Chondrocyte (in vitro differentiated cells): ENCODE measurements around the gene SYT7. TPM values are rescaled to one million over a fixed set of nuclear protein-coding genes. Genes with fewer than 3 reads are reported as not detected.
A peak's percentile ranks its signal among the peaks of the same experiment; 100 is the strongest.

Experiments used
- DNase-seq: peaks from one replicate; pipeline ENCODE4 v3.0.0; 2021; ENCODE audit warnings: mixed read lengths, low spot score
- H3K27ac Mint-ChIP-seq: one replicate; pipeline ENCODE4 v1.8.0; 2021; ENCODE audit warnings: mild to moderate bottlenecking, moderate library complexity, mixed read lengths; ENCODE audit not compliant: unreplicated experiment
- H3K27me3 Mint-ChIP-seq: 2 replicates; pipeline ENCODE4 v1.8.0; 2021; ENCODE audit warnings: low read depth, mixed read lengths
- H3K36me3 Mint-ChIP-seq: 2 replicates; pipeline ENCODE4 v1.8.0; 2021; ENCODE audit warnings: low read depth, mixed read lengths
- H3K4me1 Mint-ChIP-seq: 2 replicates; pipeline ENCODE4 v1.8.0; 2021; ENCODE audit warnings: low read depth, mild to moderate bottlenecking, mixed read lengths
- H3K4me3 Mint-ChIP-seq: one replicate; pipeline ENCODE4 v1.8.0; 2021; ENCODE audit warnings: mild to moderate bottlenecking, moderate library complexity, mixed read lengths; ENCODE audit not compliant: unreplicated experiment
- H3K9me3 Mint-ChIP-seq: 2 replicates; pipeline ENCODE4 v1.8.0; 2021; ENCODE audit warnings: low read depth, mixed read lengths
- total RNA-seq: library from RNA; stranded (reverse); gene quantifications from 3 replicates; pipeline ENCODE4 v1.2.1, GENCODE V29; 2021
- TF ChIP-seq, protein P1 (sequence below): fragments of 200-600 bp; sonication (generic); IDR thresholded peaks from 2 replicates; pipeline ENCODE4 v1.5.0; 2021; ENCODE audit warnings: antibody characterized with exemption, mild to moderate bottlenecking, moderate library complexity

SYT7 gene
- total RNA-seq, 1 donor from 2014 or later, result 1.5 TPM

DNA sequence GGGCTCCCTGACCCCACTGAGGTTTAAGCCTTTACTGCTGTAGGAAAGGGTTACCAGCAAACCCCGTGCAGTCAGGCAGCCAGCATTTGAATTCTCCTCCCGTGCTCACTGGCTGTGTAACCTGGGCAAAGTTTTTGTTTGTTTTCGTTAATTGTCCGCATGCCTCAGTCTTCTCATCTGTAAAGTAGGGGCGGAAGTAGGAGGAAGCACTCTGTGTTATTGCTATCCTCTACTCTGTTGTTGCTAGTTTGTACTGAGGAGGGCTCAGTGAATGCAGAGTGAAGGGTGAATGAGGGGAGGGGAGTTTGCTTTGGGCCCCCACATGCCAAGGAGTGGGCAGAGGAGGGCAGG, 14.0 kb upstream of the SYT7 start:
- TF ChIP-seq, protein P1, sequence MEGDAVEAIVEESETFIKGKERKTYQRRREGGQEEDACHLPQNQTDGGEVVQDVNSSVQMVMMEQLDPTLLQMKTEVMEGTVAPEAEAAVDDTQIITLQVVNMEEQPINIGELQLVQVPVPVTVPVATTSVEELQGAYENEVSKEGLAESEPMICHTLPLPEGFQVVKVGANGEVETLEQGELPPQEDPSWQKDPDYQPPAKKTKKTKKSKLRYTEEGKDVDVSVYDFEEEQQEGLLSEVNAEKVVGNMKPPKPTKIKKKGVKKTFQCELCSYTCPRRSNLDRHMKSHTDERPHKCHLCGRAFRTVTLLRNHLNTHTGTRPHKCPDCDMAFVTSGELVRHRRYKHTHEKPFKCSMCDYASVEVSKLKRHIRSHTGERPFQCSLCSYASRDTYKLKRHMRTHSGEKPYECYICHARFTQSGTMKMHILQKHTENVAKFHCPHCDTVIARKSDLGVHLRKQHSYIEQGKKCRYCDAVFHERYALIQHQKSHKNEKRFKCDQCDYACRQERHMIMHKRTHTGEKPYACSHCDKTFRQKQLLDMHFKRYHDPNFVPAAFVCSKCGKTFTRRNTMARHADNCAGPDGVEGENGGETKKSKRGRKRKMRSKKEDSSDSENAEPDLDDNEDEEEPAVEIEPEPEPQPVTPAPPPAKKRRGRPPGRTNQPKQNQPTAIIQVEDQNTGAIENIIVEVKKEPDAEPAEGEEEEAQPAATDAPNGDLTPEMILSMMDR, result no peak
- Mint-ChIP-seq H3K9me3 (no peaks in the 10 kb centered on the region), H3K4me1 (peaks cover 17% of the 10 kb centered on the region), H3K27ac (no peak overlapping the region), H3K27me3 (peaks cover 35% of the 10 kb centered on the region), H3K36me3 (no peaks in the 10 kb centered on the region), H3K4me3 (no peak overlapping the region)
- no peak for DNase-seq

DNA sequence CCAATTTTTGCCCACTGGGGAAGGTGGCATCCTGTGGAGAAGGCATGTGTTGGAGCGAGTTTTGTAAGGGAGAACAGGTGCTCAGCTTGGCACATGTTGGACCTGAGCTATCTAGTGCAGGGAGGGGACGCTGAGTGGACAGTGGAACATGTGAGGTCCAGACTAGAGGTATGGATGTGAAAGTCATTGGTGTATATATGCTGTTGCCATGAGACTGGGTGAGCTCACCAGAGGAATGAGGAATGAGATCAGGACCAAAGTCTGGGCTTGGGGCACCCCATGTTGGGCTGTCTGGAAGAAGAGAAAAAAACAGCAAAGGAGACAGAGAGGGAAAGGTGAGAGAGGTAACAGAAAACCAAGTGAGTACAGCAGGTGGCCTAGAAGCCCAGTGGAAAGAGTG, 12.3 kb upstream of the SYT7 start:
- Mint-ChIP-seq H3K9me3 (no peaks in the 10 kb centered on the region), H3K27ac (no peak overlapping the region), H3K36me3 (no peaks in the 10 kb centered on the region), H3K4me3 (no peak overlapping the region), H3K27me3 (peaks cover 46% of the 10 kb centered on the region), H3K4me1 (peaks cover 9% of the 10 kb centered on the region)
- TF ChIP-seq, protein P1, result no peak
- DNase-seq, result no peak

DNA sequence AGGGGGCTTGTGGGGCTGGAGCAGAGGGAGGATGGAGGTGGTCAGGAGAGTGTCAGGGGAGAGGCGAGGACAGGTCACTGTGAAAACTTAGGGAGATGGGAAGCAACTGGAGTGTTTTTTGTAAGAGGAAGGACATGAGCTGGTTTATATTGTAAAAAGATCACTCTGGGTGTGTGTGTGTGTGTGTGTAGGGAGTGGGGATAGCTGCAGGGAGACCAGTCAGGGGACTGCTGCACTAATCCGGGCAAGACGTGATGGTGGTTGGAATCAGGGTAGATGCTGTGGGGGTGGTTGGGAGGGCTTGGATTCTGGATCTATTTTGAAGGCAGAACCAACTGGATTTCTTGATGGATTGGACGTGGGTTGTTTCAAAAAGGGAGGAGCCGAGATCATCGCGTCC, 11.3 kb upstream of the SYT7 start:
- H3K9me3 Mint-ChIP-seq, result no peaks in the 10 kb centered on the region
- H3K27me3 Mint-ChIP-seq, result peaks cover 46% of the 10 kb centered on the region
- peaks cover 9% of the 10 kb centered on the region for H3K4me1 Mint-ChIP-seq
- H3K36me3 Mint-ChIP-seq, result no peaks in the 10 kb centered on the region
- no peak for DNase-seq
- TF ChIP-seq, protein P1, result no peak
- no peak overlapping the region for H3K4me3 Mint-ChIP-seq
- no peak overlapping the region for H3K27ac Mint-ChIP-seq

DNA sequence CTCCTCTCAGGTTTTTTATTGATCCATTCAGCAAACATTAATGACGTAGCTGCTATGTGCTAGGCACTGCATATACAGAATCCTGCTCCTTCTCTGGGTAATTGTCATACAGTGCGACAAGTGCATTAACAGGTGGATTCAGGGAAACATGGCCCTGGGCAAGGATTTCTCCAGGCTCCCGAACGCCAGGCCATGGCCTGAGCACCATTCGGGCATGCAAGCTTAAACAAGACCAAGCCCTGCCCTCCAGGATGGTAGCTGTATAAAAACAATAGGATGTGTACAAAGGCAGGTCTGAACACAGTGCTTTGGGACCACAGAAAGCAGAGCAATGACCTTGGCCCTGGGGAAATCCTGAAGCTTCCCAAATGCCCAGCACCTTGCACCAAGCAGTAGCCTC, 9.1 kb upstream of the SYT7 start:
- H3K4me3 Mint-ChIP-seq, result no peak overlapping the region
- DNase-seq, result no peak
- H3K27me3 Mint-ChIP-seq, result peaks cover 50% of the 10 kb centered on the region
- TF ChIP-seq, protein P1, result no peak
- H3K4me1 Mint-ChIP-seq, result peaks cover 9% of the 10 kb centered on the region
- no peak overlapping the region for H3K27ac Mint-ChIP-seq
- H3K36me3 Mint-ChIP-seq, result no peaks in the 10 kb centered on the region
- no peaks in the 10 kb centered on the region for H3K9me3 Mint-ChIP-seq

DNA sequence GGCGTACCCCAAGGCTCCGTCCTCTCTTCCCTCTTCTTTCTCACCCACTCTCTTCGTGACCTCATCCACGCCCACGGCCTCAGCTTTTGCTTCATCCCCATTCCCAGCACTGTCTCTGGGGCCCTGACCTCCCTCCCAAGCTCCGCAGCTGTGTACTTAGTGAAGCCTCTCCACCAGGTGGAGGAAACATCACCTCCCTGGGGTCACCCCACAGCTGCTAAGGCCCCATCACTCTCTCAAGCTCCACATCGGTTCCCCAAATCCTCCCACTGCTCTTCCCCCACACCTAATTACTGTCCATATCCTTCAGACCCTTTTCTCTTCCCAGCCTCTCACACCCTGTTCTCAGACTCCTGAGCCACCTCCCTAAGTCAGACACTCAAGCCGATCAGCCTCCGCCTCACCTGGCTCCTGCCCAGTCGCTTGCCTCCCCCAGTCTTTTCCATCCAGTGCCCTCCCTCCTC, 7.9 kb upstream of the SYT7 start:
- H3K36me3 Mint-ChIP-seq, result no peaks in the 10 kb centered on the region
- TF ChIP-seq, protein P1, result no peak
- H3K4me3 Mint-ChIP-seq, result peak overlapping the region; percentile 40
- DNase-seq, result no peak
- H3K27ac Mint-ChIP-seq, result peak overlapping the region; percentile 57
- H3K27me3 Mint-ChIP-seq, result peaks cover 45% of the 10 kb centered on the region
- H3K4me1 Mint-ChIP-seq, result peaks cover 5% of the 10 kb centered on the region
- no peaks in the 10 kb centered on the region for H3K9me3 Mint-ChIP-seq
